GM12891 (cell line): Measurements from ENCODE around the gene ZFHX3.

ENCODE experiments used
- PAX5 ChIP-seq: IDR thresholded peaks from 2 replicates; pipeline ENCODE4 v1.6.1; 2011; ENCODE audit warnings: low read length, moderate library complexity, mild to moderate bottlenecking; ENCODE audit not compliant: insufficient read depth, severe bottlenecking
- POLR2A ChIP-seq: IDR thresholded peaks from 2 replicates; pipeline ENCODE4 v1.6.1; 2011; ENCODE audit warnings: low read depth, low read length, control low read depth
- POLR2AphosphoS5 ChIP-seq: IDR thresholded peaks from 2 replicates; pipeline ENCODE4 v1.6.1; 2011; ENCODE audit warnings: low read depth, low read length, control low read depth
- POU2F2 ChIP-seq: IDR thresholded peaks from 2 replicates; pipeline ENCODE4 v1.6.1; 2011; ENCODE audit warnings: low read depth, mild to moderate bottlenecking, control low read depth, low read length, moderate library complexity
- SPI1 ChIP-seq: IDR thresholded peaks from 2 replicates; pipeline ENCODE4 v1.6.1; 2011; ENCODE audit warnings: low read depth, low read length, control low read depth
- TAF1 ChIP-seq: IDR thresholded peaks from 2 replicates; pipeline ENCODE4 v1.6.1; 2011; ENCODE audit warnings: low read depth, low read length, control low read depth

DNA sequence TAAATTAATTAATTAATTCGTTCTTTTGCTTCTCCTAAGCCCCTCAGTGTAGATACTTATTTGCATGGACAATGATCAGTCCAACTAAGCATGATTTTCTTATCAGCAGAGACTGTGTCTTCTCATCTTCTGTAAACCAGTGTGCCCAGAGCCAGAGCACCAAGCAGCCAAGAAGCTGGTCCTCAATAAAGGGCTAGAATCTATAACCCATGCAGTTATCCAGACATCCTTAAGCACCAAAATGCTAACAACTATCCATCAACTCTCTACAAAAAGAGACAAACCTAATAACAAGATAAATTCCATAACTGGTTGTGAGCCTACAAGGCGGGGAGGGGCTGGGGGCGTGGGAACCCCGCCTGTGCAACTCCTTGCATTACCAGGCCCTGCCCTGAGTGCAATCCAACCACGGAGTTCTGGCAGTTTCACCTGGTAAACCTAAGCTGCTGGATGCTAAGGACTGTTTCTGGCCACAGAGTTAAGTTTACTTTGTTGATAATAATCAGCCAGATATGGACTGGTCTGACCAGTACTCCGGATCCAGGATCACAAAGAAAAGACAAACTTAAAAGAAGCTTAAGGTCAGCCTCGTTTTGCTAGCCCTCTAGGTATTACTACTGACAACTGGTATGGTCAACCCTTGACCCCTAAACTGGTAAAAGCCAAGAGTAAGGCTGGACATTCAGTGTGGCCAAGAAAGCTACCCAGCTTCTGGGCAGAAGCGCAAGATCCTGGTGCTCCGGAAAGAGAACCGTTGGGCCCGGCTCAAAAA, 51.5 kb downstream of the ZFHX3 start:
- TF ChIP-seq POLR2A (no peak), POLR2AphosphoS5 (no peak), POU2F2 (no peak), SPI1 (no peak), TAF1 (no peak), PAX5 (no peak)
